B cell (primary cell): ENCODE data around the gene MRPS15. TPM values are rescaled to one million over a fixed set of nuclear protein-coding genes. Genes with fewer than 3 reads are reported as not detected.

Experiments used
- ATAC-seq: fragments of 200-7000 bp; cut with Tn5 transposase; one replicate; pipeline ENCODE4 v1.10.0; 2021; ENCODE audit warnings: low read depth, mild to moderate bottlenecking, moderate number of reproducible peaks, moderate library complexity
- CTCF ChIA-PET: fragments of 350-600 bp; sonication (Branson Sonifier 250); formaldehyde crosslinking; loops from one replicate; lab custom pipeline; 2021; ENCODE audit warnings: antibody characterized with exemption, inconsistent platforms; lab: Charles Lee
- POLR2A ChIA-PET: fragments of 350-600 bp; sonication (Branson Sonifier 250); formaldehyde crosslinking; loops from one replicate; lab custom pipeline; 2021; ENCODE audit warnings: antibody characterized with exemption; lab: Charles Lee
- DNase-seq: peaks from one replicate; pipeline ENCODE4 v3.0.0; 2013
- H2AFZ ChIP-seq: 2 replicates; pipeline ENCODE4 v1.6.1; 2012; ENCODE audit warnings: mild to moderate bottlenecking, low read depth, low read length; ENCODE audit not compliant: insufficient read depth, poor library complexity, severe bottlenecking
- H3K27ac ChIP-seq, 2 donors: 1 replicate in 1 of 2; 2 replicates in 1 of 2; pipeline ENCODE4 v1.5.1; 2012 to 2013; ENCODE audit warnings: low read length in 2 of 2, mild to moderate bottlenecking in 2 of 2, moderate library complexity in 1 of 2
- H3K27me3 ChIP-seq, 4 experiments: fragments of 200-600 bp in 1 of 4; sonication (generic) in 1 of 4; replicated peaks in 1 of 4; 1 replicate in 2 of 4; 2 replicates in 2 of 4; pipeline versions ENCODE4 v1.6.1 to v1.7.0; 2013 to 2016; ENCODE audit warnings: low read length in 3 of 4, mild to moderate bottlenecking in 2 of 4, mixed read lengths in 1 of 4, moderate library complexity in 1 of 4; ENCODE audit not compliant: insufficient read depth in 4 of 4, control insufficient read depth in 3 of 4; ENCODE audit errors: control extremely low read depth in 1 of 4
- H3K36me3 ChIP-seq, 2 experiments: replicated peaks in 1 of 2; 1 replicate in 1 of 2; 2 replicates in 1 of 2; pipeline versions ENCODE4 v1.6.1 to v1.7.1; 2013; ENCODE audit warnings: low read length in 1 of 2; ENCODE audit not compliant: insufficient read depth in 2 of 2, control insufficient read depth in 1 of 2; ENCODE audit errors: control extremely low read depth in 1 of 2, extremely low read depth in 1 of 2
- H3K4me1 ChIP-seq, 2 donors: fragments of 200-600 bp in 1 of 2; sonication (generic) in 1 of 2; 1 replicate in 1 of 2; 2 replicates in 1 of 2; pipeline versions ENCODE4 v1.5.1 to v1.6.1; 2013 to 2017; ENCODE audit warnings: low read length in 2 of 2; ENCODE audit not compliant: control insufficient read depth in 2 of 2, insufficient read depth in 2 of 2
- H3K4me2 ChIP-seq: replicated peaks from 2 replicates; pipeline ENCODE3; 2012; ENCODE audit warnings: mild to moderate bottlenecking, low read depth, low read length; ENCODE audit not compliant: poor library complexity, severe bottlenecking
- H3K4me3 ChIP-seq, 5 experiments: fragments of 200-600 bp in 1 of 5; sonication (generic) in 1 of 5; 1 replicate in 3 of 5; 2 replicates in 2 of 5; pipeline versions ENCODE4 v1.5.1 to v1.7.0; 2011 to 2016; ENCODE audit warnings: low read length in 4 of 5, mild to moderate bottlenecking in 4 of 5, low read depth in 2 of 5, control low read depth in 1 of 5, moderate library complexity in 1 of 5; ENCODE audit not compliant: insufficient read depth in 1 of 5; ENCODE audit errors: control extremely low read depth in 1 of 5, extremely low read depth in 1 of 5
- H3K79me2 ChIP-seq: fragments of 200-600 bp; sonication (generic); one replicate; pipeline ENCODE4 v1.6.0; 2016; ENCODE audit warnings: low read length; ENCODE audit not compliant: control insufficient read depth, insufficient read depth
- H3K9ac ChIP-seq: fragments of 200-600 bp; sonication (generic); 2 replicates; pipeline ENCODE4 v1.6.1; 2017; ENCODE audit warnings: mild to moderate bottlenecking, low read length, moderate library complexity
- H3K9me3 ChIP-seq, 3 donors: one replicate each; pipeline versions ENCODE4 v1.6.1 to v1.7.1; 2013; ENCODE audit warnings: low read length in 2 of 3; ENCODE audit not compliant: control insufficient read depth in 2 of 3, insufficient read depth in 1 of 3; ENCODE audit errors: control extremely low read depth in 1 of 3
- H4K20me1 ChIP-seq: 2 replicates; pipeline ENCODE4 v1.6.0; 2012; ENCODE audit warnings: mild to moderate bottlenecking, low read length; ENCODE audit not compliant: insufficient read depth, control insufficient read depth, poor library complexity, severe bottlenecking
- H3K27ac Mint-ChIP-seq: one replicate; pipeline ENCODE4 v1.8.0; 2021; ENCODE audit warnings: mixed read lengths
- H3K27me3 Mint-ChIP-seq: one replicate; pipeline ENCODE4 v1.8.0; 2021; ENCODE audit warnings: mixed read lengths
- H3K4me1 Mint-ChIP-seq: one replicate; pipeline ENCODE4 v1.8.0; 2021; ENCODE audit warnings: mixed read lengths
- H3K4me3 Mint-ChIP-seq: one replicate; pipeline ENCODE4 v1.8.0; 2021; ENCODE audit warnings: mixed read lengths
- H3K9me3 Mint-ChIP-seq: one replicate; pipeline ENCODE4 v1.8.0; 2022; ENCODE audit warnings: mixed read lengths; ENCODE audit not compliant: insufficient read depth
- CTCF ChIP-seq: fragments of 200-600 bp; IDR thresholded peaks from one replicate; pipeline ENCODE4 v1.8.0; 2022; ENCODE audit warnings: antibody characterized with exemption, mild to moderate bottlenecking
- EZH2 ChIP-seq: IDR thresholded peaks from 2 replicates; pipeline ENCODE4 v1.6.1; 2012; ENCODE audit warnings: borderline replicate concordance, low read depth, mild to moderate bottlenecking, moderate library complexity, low read length; ENCODE audit not compliant: insufficient read depth, poor library complexity, severe bottlenecking
- WGBS: methylation state at CpG from one replicate; pipeline ENCODE4 v1.1.5; 2013; ENCODE audit warnings: missing lambda C conversion rate; ENCODE audit not compliant: insufficient coverage; 5-methylcytosine and 5-hydroxymethylcytosine counted together
- intact Hi-C: fragments of 100-400 bp; cut with micrococcal nuclease; formaldehyde crosslinking; loops from one replicate; pipeline ENCODE4 v1.10.0; 2022
- polyA plus RNA-seq: library from polyadenylated mRNA; depleted of rRNA; stranded (reverse); fragments of >200 nt; gene quantifications from 2 replicates; pipeline ENCODE4 v1.2.3, GENCODE V29; 2012
- total RNA-seq, 2 donors: library from RNA; stranded (reverse); fragments of 120-200 nt in 1 of 2; gene quantifications; 1 replicate in 1 of 2; 2 replicates in 1 of 2; pipeline versions ENCODE4 v1.2.3 to v1.2.4, GENCODE V29; 2013 to 2022

MRPS15 gene
- total and polyA plus RNA-seq, 2 donors (not counting 1 experiment from before 2014, with no cell fraction given): 27.1 to 34.4 TPM

GRCh38 chr1:36442337-36442736 is 21.8 kb downstream of the MRPS15 start:
- Histone ChIP-seq H3K79me2 (no peaks in the 10 kb centered on the region), H2AFZ (no peak overlapping the region), H3K9ac (no peak overlapping the region), H3K27me3 (peaks cover 0 to 3% (median 0%) of the 10 kb centered on the region in 4 experiments), H4K20me1 (no peaks in the 10 kb centered on the region), H3K4me1 (no peaks in the 10 kb centered on the region), H3K27ac (no peak overlapping the region), H3K36me3 (no peaks in the 10 kb centered on the region), H3K9me3 (no peaks in the 10 kb centered on the region), H3K4me3 (no peak overlapping the region), H3K4me2 (no peak overlapping the region)
- no peaks in the 10 kb centered on the region for H3K4me1 Mint-ChIP-seq
- ChIA-PET POLR2A (no interaction called here), CTCF (no interaction called here)
- H3K4me3 Mint-ChIP-seq: no peak overlapping the region
- intact Hi-C loops: no loop called here
- ATAC-seq (no peak), DNase-seq (no peak)
- no peaks in the 10 kb centered on the region for H3K27me3 Mint-ChIP-seq
- no CpG with 5 or more reads among the region's 3 CpGs for WGBS
- no peak overlapping the region for H3K27ac Mint-ChIP-seq
- TF ChIP-seq CTCF (no peak), EZH2 (no peak)
- H3K9me3 Mint-ChIP-seq: no peaks in the 10 kb centered on the region

- H4K20me1 ChIP-seq: no peaks in the 10 kb centered on the region
- DNase-seq: no peak
- intact Hi-C loops: no loop called here
- H3K4me1 Mint-ChIP-seq: no peaks in the 10 kb centered on the region
- H3K27ac Mint-ChIP-seq: no peak overlapping the region
- no peaks in the 10 kb centered on the region for H3K36me3 ChIP-seq
- H3K79me2 ChIP-seq: no peaks in the 10 kb centered on the region
- CTCF ChIA-PET: no interaction called here
- no peaks in the 10 kb centered on the region for H3K4me1 ChIP-seq
- ATAC-seq: no peak
- no peaks in the 10 kb centered on the region for H3K9me3 Mint-ChIP-seq
- H3K27me3 Mint-ChIP-seq: no peaks in the 10 kb centered on the region
- no peak overlapping the region for H3K27ac ChIP-seq
- H3K4me3 Mint-ChIP-seq: no peak overlapping the region
- H3K4me2 ChIP-seq: no peak overlapping the region
- 96% methylated on average over 2 of the region's 3 CpGs for WGBS
- no peaks in the 10 kb centered on the region for H3K9me3 ChIP-seq
- no peak overlapping the region for H2AFZ ChIP-seq
- H3K9ac ChIP-seq: no peak overlapping the region
- POLR2A ChIA-PET: no interaction called here
- TF ChIP-seq EZH2 (no peak), CTCF (no peak)
- no peak overlapping the region for H3K4me3 ChIP-seq
- H3K27me3 ChIP-seq: peaks cover 0 to 3% (median 0%) of the 10 kb centered on the region in 4 experiments
These were observed 23.5 kb downstream of the MRPS15 start for GRCh38 chr1:36440646-36441045.
